Measurements from ENCODE around the gene NPS.

DNA sequence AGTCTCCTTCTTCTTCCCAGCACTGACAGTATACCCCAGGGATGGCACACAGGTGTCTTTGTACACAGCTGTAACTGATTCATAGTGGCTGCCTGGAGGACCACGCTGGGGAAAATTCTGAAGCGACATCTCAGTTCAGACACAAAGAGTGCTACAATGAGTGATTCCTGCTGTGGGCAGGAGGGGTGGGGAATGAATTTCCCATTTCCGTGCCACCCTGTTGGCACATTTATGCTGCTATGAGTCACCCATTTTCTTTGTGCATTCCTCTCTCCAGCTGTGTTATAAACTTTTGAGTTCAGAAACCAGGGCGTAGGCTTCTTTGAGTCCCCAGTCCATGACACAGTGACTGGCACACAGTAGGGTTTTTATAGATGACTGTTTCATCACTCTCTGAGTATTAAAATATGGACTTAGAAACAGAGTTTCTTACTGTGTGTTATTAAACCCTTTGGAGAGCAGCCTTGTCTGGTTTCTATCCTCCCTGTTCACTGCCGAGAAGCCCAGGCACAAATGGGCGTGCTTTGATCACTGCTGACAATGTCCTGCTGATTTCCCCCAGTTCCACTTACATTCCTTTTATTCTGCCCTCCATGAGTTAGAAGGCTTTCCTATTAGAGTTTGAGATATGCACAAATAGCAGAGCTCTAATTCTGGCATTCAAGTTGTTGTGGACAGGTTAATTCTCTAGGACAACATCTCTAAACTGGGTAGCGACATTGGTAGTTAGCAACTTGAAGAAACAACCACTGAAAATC, 24.0 kb upstream of the NPS start:
- TF ChIP-seq ZBTB21 (tag by site-specific recombination; IDR thresholded peaks at IDR 0.05) = no peak
- TF ChIP-seq ZFP41 (tag by site-specific recombination; IDR thresholded peaks at IDR 0.05; ENCODE audit: borderline replicate concordance) = no peak
- no peak for TF ChIP-seq CTCF (tag by site-specific recombination; IDR thresholded peaks at IDR 0.05)
- no peak for TF ChIP-seq ZNF629 (tag by site-specific recombination; IDR thresholded peaks at IDR 0.05)
- no peak for TF ChIP-seq ZNF837 (tag by site-specific recombination; IDR thresholded peaks at IDR 0.05)

All from HEK293 (cell line).